Measurements from ENCODE around the gene CRB2.
"Not testable (repeated sequence)": the region's sequence is repeated elsewhere in the genome, so short reads cannot be mapped to it uniquely, and the experiment has no call there.

CRB2 gene

GRCh38 chr9:123383512-123384170 is 27.6 kb downstream of the CRB2 start:
- no peak for DNase-seq

GRCh38 chr9:123387686-123388085 is 31.7 kb downstream of the CRB2 start:
- no peak for DNase-seq

- no peak for DNase-seq
Observed at GRCh38 chr9:123389070-123389469, 33.1 kb downstream of the CRB2 start.

DNA sequence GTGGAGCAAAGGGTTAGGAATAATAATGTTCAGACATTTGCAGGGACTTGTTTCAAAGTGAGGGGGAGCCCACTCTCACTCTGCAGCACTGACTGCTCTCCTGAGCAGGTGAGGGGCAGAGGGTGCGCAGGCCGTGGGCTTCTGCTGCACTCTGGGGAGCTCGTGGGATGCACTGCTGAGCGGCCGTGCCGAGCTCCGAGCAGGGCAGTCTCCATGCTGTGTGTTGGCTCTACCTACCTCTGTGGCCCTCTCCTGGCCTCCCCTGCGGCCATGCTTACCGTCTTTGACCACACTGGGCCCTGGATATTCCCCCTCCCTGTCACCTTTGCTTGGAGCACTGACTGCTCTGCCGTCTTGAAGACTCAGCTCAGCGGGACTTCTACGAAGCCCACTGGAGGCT is 33.7 kb downstream of the CRB2 start:
- no peak for DNase-seq

GRCh38 chr9:123390337-123391135 is 34.5 kb downstream of the CRB2 start:
- no peak for DNase-seq

DNA sequence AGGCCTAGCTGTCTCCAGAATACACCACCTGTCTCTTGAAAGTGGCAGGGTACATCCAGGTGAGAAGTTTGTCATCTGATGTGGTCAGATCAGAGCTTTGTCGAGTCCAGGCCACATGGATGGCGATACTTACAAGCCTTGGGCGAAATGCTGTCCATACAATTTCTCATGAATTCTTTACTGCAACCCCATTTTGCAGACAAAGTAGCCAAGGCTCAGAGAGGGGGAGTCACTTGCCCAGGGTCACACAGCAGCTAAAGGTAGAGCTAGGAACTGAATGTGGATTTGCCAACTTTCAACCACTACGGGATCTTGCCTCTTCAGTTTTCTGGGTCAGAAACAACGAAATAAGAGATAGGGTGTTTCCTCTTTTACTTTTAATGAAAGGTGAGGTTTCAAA is 35.2 kb downstream of the CRB2 start:
- no peak for DNase-seq

DNA sequence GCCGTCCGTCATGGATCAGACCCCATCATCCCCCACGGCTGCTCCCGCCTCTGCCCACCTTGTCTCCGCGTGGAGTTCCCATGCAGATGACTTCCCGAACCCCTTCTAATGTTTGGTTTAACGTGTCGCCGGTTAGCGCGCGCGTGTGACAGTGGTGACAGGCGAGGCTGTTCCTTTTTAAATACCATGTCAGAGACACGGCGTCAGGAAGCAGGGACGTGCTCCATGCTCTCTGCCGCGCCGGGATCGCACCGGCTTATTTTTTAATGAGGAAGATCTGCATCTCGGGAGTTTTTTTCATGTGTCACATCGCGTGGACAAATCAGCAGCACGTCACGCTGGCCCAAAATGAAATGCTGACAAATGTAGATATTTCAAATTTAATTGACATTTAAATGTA is 35.9 kb downstream of the CRB2 start:
- DNase-seq, result no peak

- no peak for DNase-seq
Observed at GRCh38 chr9:123392802-123393201, 36.8 kb downstream of the CRB2 start.

GRCh38 chr9:123394291-123395235 is 38.6 kb downstream of the CRB2 start:
- no peak for DNase-seq

- no peak for DNase-seq
Observed at GRCh38 chr9:123395276-123395688, 39.3 kb downstream of the CRB2 start.

DNA sequence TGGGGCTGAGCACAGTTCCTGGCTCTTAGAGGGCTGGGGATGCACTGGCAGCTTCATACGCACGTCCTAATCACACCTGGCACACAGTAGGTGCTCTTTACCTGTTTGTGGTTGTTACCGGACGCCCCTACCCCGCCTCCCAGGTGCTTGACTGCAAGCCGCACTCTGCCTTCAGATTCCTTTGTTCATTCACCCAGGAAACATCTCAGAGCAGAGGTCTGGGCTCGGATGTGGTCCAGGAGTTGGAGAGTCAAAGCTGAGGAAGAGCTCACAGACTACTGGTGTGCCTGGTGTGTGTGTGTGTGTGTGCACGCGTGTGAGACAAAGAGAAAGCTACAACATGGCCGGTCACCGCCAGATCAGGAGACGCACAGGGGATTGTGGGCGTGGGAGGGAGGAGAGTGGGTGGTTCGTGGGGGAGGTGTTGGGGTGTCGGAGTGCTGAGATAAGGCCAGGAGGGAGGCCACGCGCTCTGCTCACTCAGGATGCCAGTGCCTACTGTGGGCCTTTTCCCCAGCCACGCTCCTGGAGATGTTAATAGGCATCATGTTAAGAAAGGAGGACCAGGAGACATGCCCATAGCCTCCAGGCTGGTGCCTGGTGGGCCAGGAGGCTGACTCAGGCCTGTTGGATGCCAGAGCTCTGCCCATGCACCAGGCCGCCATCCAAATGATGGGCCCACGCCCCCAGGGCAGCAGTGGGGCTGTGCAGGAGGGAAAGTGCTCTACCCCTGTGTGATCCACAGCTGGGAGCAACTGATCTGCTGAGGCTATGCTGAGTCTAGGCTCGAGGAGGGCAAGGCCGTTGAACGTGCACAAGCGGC is 39.9 kb downstream of the CRB2 start:
- DNase-seq, result no peak

DNA sequence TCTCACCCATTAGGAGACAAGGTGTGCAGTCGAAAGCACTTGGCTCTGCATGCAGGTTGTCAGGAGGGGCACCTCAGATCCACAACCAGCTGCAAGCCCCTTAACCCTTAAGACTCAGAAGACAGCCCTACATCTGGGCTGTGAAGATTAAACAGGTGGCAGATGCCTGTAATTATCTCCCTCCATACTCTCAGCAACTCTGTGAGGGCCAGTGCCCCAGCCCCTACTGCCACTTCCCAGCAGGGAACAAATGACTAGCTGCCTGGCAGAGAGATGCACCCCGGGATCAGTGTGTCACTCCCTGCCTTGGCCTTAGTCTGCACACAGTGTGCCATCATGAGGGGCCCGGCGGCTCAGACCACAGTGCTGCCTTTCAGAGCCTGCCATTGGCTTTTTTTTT is 42.0 kb downstream of the CRB2 start:
- no peak for DNase-seq

GRCh38 chr9:123398938-123399337 is 42.9 kb downstream of the CRB2 start:
- DNase-seq, result not testable (repeated sequence)

GRCh38 chr9:123399803-123400378 is 43.9 kb downstream of the CRB2 start:
- no peak for DNase-seq

- DNase-seq, result no peak
Observed at GRCh38 chr9:123400926-123401503, 45.0 kb downstream of the CRB2 start.

GRCh38 chr9:123401879-123402513 is 46.0 kb downstream of the CRB2 start:
- DNase-seq, result peak in 1 of 5 experiments; percentile 17

DNA sequence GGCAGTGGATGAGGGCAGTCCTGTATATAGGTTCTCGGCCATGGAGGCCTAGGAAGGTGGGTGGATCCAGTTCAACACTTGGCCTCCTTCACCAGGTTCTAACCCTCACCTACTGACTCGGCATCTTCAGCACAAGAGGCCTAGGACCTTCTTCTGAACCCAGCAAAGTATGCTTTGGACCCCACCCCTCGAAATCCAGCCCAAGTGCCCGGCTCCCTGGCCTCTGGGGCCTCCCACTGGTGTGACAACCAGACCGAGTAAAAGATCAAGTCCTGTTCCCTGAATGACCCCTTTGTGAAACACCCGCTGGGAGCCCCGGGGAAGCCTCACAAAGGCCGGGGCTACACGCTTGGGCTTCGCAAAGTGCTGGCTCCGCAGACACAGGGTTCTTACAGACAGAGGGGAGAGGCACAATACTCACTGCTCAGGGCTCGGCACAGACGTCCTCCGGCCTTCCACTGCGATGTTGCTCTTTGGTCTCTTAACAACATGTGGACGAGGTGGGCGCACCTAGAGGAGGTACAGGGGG is 47.0 kb downstream of the CRB2 start:
- no peak for DNase-seq

- no peak for DNase-seq
Observed at GRCh38 chr9:123406016-123406415, 50.0 kb downstream of the CRB2 start.

DNA sequence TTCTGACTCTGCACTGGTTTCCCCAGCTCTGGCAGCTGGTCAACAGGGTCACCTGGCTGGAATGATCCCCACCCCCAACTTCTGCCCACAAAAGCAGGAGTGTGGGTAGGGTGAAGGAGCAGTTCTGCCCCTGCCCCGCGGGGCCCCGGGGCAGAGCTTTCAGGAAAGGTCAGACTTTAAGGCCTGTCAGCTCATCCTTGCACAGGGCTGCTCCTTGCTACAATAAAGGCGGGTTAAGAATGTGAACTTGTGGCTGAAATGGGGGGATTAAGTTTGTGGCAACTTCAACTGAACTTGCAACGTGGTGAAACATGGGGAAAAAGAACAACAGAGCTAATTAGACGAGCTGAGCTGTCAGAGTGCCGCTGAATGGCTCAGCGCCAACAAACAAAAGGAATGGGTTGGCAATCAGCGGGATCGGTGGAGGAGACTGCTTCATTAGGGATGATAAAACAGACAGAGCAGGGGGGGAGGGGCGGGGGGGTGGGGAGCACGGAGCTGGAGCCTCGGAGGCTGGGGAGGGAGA is 50.8 kb downstream of the CRB2 start:
- DNase-seq, result no peak

GRCh38 chr9:123407217-123407851 is 51.3 kb downstream of the CRB2 start:
- peak in 1 of 5 experiments; percentile 9 for DNase-seq

All from T-helper 2 cell (primary cell).